PC-3 (cell line): ENCODE data around the gene AFF4.

Experiments
- EZH2 ChIP-seq: fragments of 300-600 bp; sonication (generic); IDR thresholded peaks from one replicate; pipeline ENCODE4 v1.6.1; 2017; ENCODE audit warnings: antibody characterized with exemption, mild to moderate bottlenecking, low read length; ENCODE audit not compliant: unreplicated experiment
- EZH2phosphoT487 ChIP-seq: fragments of 300-600 bp; sonication (generic); IDR thresholded peaks from 2 replicates; pipeline ENCODE4 v1.6.1; 2018; ENCODE audit warnings: mild to moderate bottlenecking, antibody characterized with exemption, low read length, borderline replicate concordance

DNA sequence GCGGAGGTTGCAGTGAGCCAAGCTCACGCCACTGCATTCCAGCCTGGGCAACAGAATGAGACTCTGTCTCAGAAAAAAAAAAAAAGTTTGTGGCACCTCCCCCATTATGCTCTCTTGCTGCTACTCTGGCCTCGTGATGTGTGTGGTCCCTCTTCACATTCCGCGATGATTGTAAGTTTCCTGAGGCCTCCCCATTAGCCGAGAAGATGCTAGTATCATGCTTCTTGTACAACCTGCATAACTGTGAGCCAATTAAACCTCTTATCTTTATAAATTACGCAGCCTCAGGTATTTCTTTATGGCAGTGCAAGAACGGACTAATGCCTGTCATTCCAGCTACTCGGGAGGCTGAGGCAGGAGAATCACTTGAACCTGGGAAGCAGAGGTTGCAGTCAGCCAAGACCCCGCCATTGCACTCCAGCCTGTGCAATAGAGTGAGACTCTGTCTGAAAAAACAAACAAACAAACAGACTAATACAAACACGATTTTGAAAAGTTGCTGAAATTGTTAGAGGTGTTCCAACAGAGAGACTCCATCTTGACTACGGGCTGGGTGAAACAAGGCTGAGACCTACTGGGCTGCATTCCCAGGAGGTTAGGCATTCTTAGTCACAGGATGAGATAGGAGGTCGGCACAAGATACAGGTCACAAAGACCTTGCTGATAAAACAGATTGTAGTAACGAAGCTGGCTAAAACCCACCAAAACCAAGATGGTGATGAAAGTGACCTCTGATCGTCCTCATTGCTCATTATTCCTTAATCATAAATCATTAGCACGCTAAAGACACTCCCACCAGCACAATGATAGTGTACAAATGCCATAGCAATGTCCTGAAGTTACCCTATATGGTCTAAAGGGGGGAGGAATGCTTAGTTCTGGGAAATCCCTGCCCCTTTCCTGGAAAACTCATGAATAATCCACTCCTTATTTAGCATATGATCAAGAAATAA is 8.3 kb upstream of the AFF4 start:
- TF ChIP-seq EZH2phosphoT487 (no peak), EZH2 (no peak)
